Measurements from ENCODE around the gene CYYR1. TPM values are rescaled to one million over a fixed set of nuclear protein-coding genes. Genes with fewer than 3 reads are reported as not detected.

Gene CYYR1
- polyA plus RNA-seq, 1 donor (not counting 4 experiments of a cell fraction or from before 2014, with no cell fraction given) = 1.5 TPM

GRCh38 chr21:26445440-26445839, 127.6 kb downstream of the CYYR1 start:
- Histone ChIP-seq H3K4me2 (ENCODE audit: control insufficient read depth, extremely low read depth, insufficient read depth, low read depth, low read length) (no peak overlapping the region), H4K20me1 (ENCODE audit: control insufficient read depth, extremely low read depth, insufficient read depth, low read length) (no peaks in the 10 kb centered on the region), H3K9me1 (ENCODE audit: control insufficient read depth, extremely low read depth, insufficient read depth, low read length) (no peaks in the 10 kb centered on the region), H3K27ac (ENCODE audit: control insufficient read depth, insufficient read depth, low read length) (no peak overlapping the region), H3K4me1 (ENCODE audit: control insufficient read depth, extremely low read depth, insufficient read depth, low read length) (peaks cover 27% of the 10 kb centered on the region), H3K27me3 (ENCODE audit: control insufficient read depth, extremely low read depth, insufficient read depth, low read length) (no peaks in the 10 kb centered on the region), H3K36me3 (ENCODE audit: control insufficient read depth in 2 of 2, extremely low read depth in 1 of 2, insufficient read depth in 2 of 2, low read length in 2 of 2) (no peaks in the 10 kb centered on the region), H3K9ac (ENCODE audit: control insufficient read depth, extremely low read depth, insufficient read depth, low read length) (no peak overlapping the region), H3K9me3 (ENCODE audit: control insufficient read depth, low read depth, low read length) (peaks cover 2% of the 10 kb centered on the region), H2AFZ (ENCODE audit: control insufficient read depth, low read length) (peak overlapping the region; percentile 29), H3K4me3 (ENCODE audit: control insufficient read depth in 2 of 3, extremely low read depth in 1 of 3, insufficient read depth in 2 of 3, low read depth in 1 of 3, low read length in 3 of 3) (no peak overlapping the region), H3K79me2 (ENCODE audit: control insufficient read depth, insufficient read depth, low read length) (no peaks in the 10 kb centered on the region)
- DNase-seq (ENCODE audit: low read depth, low spot score) (no peak), FAIRE-seq (no peak)
- dilution Hi-C loops (cut with MboI; ENCODE audit: extremely low pct_ligation_motif_present, low sequenced_read_pairs) = no loop called here
- TF ChIP-seq EZH2 (IDR thresholded peaks at IDR 0.05; ENCODE audit: low read length) = no peak
- no peak for TF ChIP-seq CTCF (optimal IDR thresholded peaks at IDR 0.05 in 1 of 3, IDR thresholded peaks at IDR 0.05 in 1 of 3, conservative IDR thresholded peaks at IDR 0.05 in 1 of 3; ENCODE audit: extremely low read depth in 1 of 3, insufficient read depth in 2 of 3, low read length in 3 of 3)

- H4K20me1 ChIP-seq (ENCODE audit: control insufficient read depth, extremely low read depth, insufficient read depth, low read length) = no peaks in the 10 kb centered on the region
- H3K36me3 ChIP-seq (ENCODE audit: control insufficient read depth in 2 of 2, extremely low read depth in 1 of 2, insufficient read depth in 2 of 2, low read length in 2 of 2) = no peaks in the 10 kb centered on the region
- dilution Hi-C loops (cut with MboI; ENCODE audit: extremely low pct_ligation_motif_present, low sequenced_read_pairs) = no loop called here
- no peak overlapping the region for H3K9ac ChIP-seq (ENCODE audit: control insufficient read depth, extremely low read depth, insufficient read depth, low read length)
- H2AFZ ChIP-seq (ENCODE audit: control insufficient read depth, low read length) = no peak overlapping the region
- no peak overlapping the region for H3K4me3 ChIP-seq (ENCODE audit: control insufficient read depth in 2 of 3, extremely low read depth in 1 of 3, insufficient read depth in 2 of 3, low read depth in 1 of 3, low read length in 3 of 3)
- no peaks in the 10 kb centered on the region for H3K9me1 ChIP-seq (ENCODE audit: control insufficient read depth, extremely low read depth, insufficient read depth, low read length)
- FAIRE-seq (no peak), DNase-seq (ENCODE audit: low read depth, low spot score) (no peak)
- H3K27ac ChIP-seq (ENCODE audit: control insufficient read depth, insufficient read depth, low read length) = no peak overlapping the region
- peaks cover 2% of the 10 kb centered on the region for H3K9me3 ChIP-seq (ENCODE audit: control insufficient read depth, low read depth, low read length)
- H3K4me1 ChIP-seq (ENCODE audit: control insufficient read depth, extremely low read depth, insufficient read depth, low read length) = peaks cover 27% of the 10 kb centered on the region
- H3K27me3 ChIP-seq (ENCODE audit: control insufficient read depth, extremely low read depth, insufficient read depth, low read length) = no peaks in the 10 kb centered on the region
- H3K4me2 ChIP-seq (ENCODE audit: control insufficient read depth, extremely low read depth, insufficient read depth, low read depth, low read length) = no peak overlapping the region
- TF ChIP-seq EZH2 (IDR thresholded peaks at IDR 0.05; ENCODE audit: low read length) = no peak
- no peak for TF ChIP-seq CTCF (optimal IDR thresholded peaks at IDR 0.05 in 1 of 3, IDR thresholded peaks at IDR 0.05 in 1 of 3, conservative IDR thresholded peaks at IDR 0.05 in 1 of 3; ENCODE audit: extremely low read depth in 1 of 3, insufficient read depth in 2 of 3, low read length in 3 of 3)
- H3K79me2 ChIP-seq (ENCODE audit: control insufficient read depth, insufficient read depth, low read length) = no peaks in the 10 kb centered on the region
These were observed 128.4 kb downstream of the CYYR1 start for GRCh38 chr21:26444646-26445045.

Data from keratinocyte (primary cell).